EH (cell line): Measurements from ENCODE around the gene VWA2.

ENCODE experiments used
- DNase-seq: peaks from one replicate; pipeline ENCODE4 v3.0.0-alpha.2; 2015; ENCODE audit warnings: low read depth

The VWA2 gene

DNA sequence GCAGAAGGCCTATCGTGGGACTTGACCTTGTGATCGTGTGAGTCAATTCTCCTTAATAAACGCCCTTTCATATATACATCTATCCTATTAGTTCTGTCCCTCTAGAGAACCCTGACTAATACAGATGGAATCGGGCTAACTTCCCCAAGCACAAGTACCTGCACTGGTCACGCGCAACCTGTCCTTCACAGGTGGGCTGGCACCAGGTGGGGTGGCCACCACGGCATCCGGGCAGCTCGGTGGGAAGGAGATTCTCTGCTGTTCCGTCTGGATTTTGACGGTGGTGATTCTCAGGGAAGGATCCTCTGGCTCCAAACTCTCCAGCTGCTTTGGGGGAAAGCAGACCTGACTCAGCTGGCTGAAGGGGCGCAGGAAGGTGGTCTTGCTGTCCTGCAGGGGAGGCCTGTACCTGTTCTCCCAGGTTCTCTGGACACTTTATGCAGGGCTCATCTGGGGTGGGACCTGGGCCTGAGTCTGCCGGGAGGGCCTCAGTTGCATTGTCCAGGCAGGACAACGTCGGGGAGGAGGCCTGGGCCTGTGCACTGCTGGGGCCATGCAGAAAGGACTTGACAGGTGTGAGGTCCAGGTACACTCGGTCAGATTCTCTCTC, 61.1 kb downstream of the VWA2 start:
- DNase-seq, result no peak

DNA sequence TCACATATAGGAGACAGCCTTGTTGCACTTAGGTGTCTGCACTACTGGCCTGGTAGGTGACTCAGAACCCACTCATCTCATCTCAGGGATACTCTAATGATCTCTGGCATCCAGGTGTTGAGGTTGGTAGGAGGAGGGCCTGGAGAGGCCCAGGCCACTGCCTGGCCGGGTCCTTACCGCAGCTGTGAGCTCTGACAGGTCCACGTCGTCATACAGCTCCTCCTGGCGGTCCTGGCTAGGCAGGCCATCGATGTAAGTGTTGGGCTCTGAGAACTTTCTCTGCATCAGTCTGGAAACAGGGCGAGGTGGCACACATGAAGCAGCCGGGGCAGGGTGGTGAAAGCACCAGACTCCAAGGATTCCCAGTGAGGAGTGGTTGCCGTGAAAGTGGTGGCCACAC, 62.1 kb downstream of the VWA2 start:
- DNase-seq, result no peak

DNA sequence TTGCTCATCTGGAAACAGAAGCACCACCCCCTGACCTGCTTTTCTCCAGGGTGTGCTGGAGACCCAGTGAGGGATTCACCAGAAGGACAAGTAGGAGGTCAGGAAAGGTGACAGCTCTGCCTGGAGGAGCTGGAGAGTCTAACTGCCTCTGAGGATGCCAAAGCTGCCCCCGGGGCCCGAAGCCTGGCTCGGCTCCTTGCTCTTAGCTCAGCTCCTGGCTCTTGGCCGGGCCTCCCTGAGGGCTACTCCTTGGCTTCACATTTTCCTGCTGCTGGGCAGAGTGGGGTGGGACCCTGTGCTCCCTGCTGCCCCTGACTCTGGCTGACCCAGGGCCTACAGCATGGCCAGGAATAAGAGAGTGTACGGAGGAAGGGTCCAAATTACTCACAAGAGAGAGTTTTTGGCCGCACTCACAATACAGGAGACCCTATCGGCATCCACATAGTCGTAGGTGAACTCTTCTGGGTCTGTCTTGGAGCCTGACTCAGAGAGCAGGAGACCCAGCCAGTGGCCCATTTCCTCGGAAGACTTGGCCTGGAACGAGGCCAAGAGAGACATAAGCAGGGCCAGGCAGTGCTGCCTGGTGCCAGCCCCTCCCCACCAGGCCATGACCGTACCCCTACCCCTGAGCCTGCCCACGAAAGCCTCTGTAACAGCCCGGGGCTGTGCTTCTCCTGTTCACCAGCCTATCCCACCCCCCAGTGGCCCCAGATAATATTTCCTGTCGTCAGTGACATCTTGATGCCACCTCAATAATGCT, 63.1 kb downstream of the VWA2 start:
- DNase-seq, result no peak

DNA sequence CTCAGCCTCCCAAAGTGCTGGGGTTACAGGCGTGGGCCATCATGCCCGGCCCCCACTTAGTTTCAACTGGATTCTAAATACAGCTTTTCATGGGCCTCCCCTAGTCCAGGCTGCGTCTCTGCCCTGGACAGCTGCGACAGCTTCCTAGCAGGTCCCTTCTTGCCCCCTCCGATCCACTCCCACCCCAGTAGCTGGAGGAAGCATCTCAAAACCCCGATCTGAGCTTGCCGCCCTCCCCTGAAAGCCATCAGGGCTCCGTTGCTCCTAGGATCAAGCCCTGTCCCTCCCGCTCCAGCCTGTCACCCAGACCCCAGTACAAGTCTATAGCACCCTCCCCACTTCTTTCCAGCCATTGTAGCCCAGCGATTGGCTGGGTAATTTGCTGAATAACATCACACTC, 64.5 kb downstream of the VWA2 start:
- DNase-seq, result no peak

GRCh38 chr10:114304017-114304570, 65.0 kb downstream of the VWA2 start:
- DNase-seq, result peak; percentile 91

DNA sequence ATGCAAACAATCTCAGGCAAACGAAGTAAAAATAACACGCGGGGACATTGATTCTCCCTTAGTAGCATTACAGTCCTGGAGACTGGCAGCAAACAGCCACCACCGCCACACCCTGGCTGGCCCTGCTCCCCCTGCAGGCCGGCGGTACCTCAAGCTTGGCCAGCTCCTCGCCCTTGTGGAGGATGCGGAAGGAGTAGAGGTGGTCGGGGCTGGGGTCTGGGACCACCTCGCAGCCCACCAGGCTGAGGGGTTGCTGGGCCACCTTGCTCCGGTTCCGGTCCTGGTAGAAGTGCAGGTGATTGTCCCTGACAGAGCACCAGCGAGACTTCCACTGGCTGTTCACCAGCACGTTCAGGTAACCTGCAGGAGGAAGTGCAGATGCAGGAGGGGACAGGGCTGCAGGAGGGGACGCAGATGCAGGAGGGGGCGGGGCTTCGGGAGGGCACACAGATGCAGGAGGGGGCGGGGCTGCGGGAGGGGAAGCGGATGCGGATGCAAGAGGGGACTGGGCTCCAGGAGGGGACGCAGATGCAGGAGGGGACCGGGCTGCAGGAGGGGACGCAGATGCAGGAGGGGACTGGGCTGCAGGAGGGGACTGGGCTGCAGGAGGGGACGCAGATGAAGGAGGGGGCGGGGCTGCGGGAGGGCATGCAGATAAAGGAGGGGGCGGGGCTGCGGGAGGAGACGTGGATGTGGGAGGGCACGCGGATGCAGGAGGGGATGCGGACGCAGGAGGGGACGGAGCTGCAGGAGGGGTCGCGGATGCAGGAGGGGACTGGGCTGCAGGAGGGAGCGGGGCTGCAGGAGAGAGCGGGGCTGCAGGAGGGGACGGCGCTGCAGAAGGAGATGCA, 65.7 kb downstream of the VWA2 start:
- DNase-seq, result peak; percentile 9

GRCh38 chr10:114305521-114305925, 66.5 kb downstream of the VWA2 start:
- DNase-seq, result no peak

DNA sequence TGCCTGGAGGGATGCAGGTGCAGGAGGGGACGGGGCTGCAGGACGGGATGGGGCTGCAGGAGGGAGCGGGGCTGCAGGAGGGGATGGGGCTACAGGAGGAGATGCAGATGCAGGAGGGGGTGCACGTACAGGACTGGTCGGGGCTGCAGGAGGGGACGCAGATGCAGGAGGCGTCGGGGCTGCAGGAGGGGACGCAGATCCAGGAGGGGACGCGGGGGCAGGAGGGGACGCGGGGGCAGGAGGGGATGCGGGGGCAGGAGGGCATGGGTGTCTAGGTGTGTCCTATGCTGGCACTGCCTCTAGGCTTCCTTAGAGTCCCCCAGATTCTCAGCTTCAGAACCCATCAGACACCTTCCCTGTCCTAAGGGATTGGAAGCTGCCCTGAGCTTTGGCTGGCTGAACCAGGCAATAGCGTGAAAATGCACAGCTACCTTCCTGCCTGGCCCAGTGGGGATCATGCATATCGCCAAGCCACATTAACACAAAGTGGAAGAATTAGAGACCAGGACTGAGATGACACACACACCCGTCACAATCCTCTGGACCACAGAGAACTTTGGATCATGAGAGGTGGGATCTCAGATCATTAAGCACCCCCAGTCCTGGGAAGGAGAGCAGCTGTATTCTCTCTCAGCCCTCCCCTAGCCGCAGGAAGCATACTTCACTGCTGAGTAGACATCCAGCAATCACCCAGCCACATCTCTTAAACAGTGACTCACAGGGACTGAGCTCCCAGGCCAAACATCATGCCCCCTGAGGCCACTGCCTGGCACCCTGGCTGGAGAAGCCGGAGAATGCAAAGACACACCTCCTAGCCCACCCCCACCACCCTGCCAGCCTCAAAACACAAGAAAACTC, 67.3 kb downstream of the VWA2 start:
- DNase-seq, result peak; percentile 98

DNA sequence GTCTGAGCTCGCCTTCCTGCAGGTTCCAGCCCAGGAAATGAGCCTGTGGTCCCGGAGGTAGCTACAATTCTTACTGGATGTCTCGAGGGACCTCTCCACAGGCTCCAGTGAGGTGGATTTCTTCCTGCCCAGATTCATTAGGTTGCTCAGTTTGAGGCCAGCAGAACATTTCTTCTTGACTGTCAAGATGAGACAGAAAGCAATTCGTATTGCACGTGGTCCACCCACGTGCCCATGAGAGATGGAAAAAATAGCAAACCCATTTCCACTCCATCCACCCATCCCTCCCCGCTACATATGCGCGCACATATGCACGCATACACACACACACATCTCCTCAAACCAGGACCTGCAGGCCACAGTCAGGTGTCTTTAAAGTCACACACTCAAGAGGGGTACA, 68.7 kb downstream of the VWA2 start:
- DNase-seq, result no peak

- peak; percentile 58 for DNase-seq
Observed at GRCh38 chr10:114308531-114309363, 69.7 kb downstream of the VWA2 start.

- DNase-seq, result no peak
Observed at GRCh38 chr10:114309364-114309651, 70.3 kb downstream of the VWA2 start.

DNA sequence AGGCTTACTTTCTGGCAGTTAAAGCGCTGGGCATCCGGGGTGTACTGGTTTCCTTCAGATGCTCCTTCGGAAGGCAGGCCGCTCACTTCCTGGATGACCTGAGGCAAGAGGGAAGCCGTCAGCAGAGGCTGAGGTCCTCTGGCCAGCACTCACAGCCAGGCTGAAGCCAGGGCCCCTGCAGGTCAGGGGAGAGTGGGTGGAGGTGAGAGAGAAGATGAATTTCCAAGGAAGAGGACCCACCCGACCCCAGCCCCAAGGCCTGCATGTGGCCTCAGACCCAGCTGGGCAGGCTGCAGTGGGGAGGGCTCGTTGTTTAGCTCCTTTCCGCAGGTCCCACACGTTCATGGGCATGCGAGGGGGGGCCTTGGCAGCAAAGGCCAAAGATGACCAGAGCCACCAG, 71.3 kb downstream of the VWA2 start:
- DNase-seq, result no peak

GRCh38 chr10:114311023-114311422, 72.0 kb downstream of the VWA2 start:
- DNase-seq, result no peak

DNA sequence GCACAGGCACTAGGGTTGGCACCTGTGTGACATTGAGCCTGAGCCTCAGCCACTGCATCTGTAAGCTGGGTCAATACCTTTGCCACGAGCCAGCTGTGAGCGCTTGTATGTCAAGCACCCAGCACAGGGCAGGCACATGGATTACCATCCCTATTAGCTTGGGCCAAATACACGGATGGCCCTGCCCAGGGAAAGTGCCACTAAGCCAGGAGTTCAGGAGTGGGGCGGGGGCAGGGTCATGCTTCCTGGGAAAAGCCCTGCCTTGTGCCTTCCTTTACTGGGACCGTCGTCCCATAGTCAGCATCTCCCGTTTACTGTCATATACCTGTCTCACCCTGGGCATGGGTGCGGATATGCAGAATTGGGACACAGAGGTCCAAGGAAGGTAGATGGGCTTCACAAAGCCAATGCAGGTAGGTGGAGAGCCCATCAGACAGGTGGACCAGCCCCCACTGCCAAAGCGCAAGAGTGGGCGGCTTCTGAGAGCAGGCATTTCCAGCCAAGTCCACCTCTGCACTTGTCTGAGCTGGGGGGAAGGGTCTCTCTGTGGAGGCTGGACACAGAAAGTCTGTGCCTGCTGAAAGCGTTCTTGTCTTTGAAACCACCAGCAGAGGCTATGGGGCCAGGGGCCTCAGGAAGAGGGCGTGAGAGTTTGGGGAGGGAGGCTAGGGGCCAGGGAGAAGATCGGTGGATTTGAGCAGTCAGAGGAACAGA, 72.6 kb downstream of the VWA2 start:
- DNase-seq, result no peak

DNA sequence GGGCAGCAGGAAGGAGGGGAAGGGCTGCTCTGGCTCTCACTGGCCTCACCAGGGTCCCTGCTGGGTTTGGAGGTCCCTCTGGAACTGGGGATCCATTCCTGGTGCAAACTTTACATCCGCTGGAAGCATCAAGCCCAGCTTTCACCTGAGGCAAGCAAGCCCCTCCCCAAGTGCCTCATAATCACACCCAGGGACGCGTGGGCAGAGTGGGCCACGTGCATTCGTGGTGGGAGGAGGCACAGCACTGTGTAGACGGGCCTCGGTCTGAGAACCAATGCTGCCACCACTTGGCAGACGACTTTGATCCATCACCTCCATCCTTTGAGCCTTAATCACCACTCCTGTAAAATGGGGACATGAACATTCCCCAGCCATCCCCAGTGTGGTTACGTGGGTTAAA, 74.1 kb downstream of the VWA2 start:
- no peak for DNase-seq

GRCh38 chr10:114313866-114314265, 74.8 kb downstream of the VWA2 start:
- DNase-seq, result no peak

- DNase-seq, result no peak
Observed at GRCh38 chr10:114315566-114316420, 76.7 kb downstream of the VWA2 start.

DNA sequence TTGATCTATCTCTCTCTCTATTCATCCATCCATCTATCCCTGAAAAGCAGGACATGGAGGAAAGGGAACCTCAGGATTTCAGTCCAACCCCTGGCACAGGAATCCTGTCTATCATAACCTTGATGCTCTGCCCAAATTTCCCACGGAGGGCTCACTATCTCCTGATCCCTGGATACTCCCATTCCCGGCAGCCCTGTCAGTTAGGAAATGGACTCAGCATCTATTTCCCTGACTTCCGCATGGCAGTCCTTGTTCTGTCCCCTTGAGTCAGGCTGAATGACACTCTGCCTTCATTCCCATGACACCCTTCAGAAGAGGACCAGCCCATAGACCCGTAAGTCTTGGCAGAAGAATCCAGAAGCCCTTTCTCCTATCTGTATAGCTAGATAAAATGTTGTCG, 77.7 kb downstream of the VWA2 start:
- DNase-seq, result no peak
